GM12878 (cell line): ENCODE data around the gene GPR52.

Source experiments
- BHLHE40 ChIP-seq, 2 experiments: fragments of 450-650 bp in 1 of 2; IDR thresholded peaks; 2 replicates each; pipeline ENCODE4 v1.6.1; 2011 to 2017; ENCODE audit warnings: low read depth in 2 of 2, borderline replicate concordance in 1 of 2, improper control_type of control experiment in 1 of 2, low read length in 1 of 2, mild to moderate bottlenecking in 1 of 2
- EZH2 ChIP-seq: IDR thresholded peaks from 2 replicates; pipeline ENCODE4 v1.6.1; 2012; ENCODE audit warnings: low read depth, mild to moderate bottlenecking, control low read depth, inconsistent platforms, low read length, borderline replicate concordance; ENCODE audit not compliant: control insufficient read depth
- JUNB ChIP-seq: IDR thresholded peaks from 2 replicates; pipeline ENCODE4 v1.6.1; 2016; ENCODE audit warnings: antibody characterized with exemption, mild to moderate bottlenecking
- POLR2AphosphoS2 ChIP-seq: IDR thresholded peaks from 2 replicates; pipeline ENCODE4 v1.6.1; 2011; ENCODE audit warnings: low read depth, mild to moderate bottlenecking, low read length, improper control_type of control experiment, moderate library complexity
- SREBF1 ChIP-seq: IDR thresholded peaks from 2 replicates; pipeline ENCODE4 v1.6.1; 2012; ENCODE audit warnings: mild to moderate bottlenecking, low read length
- ZNF217 ChIP-seq: fragments of 450-650 bp; IDR thresholded peaks from 2 replicates; pipeline ENCODE4 v1.6.1; 2017; ENCODE audit warnings: antibody characterized with exemption, mild to moderate bottlenecking
- TF ChIP-seq, protein P1 (sequence below), 3 experiments: IDR thresholded peaks in 2 of 3; conservative IDR thresholded peaks in 1 of 3; 2 replicates each; pipeline ENCODE4 v1.5.1; 2011; ENCODE audit warnings: low read depth in 3 of 3, low read length in 3 of 3, mild to moderate bottlenecking in 3 of 3, control low read depth in 2 of 3, moderate library complexity in 2 of 3, inconsistent platforms in 1 of 3, mixed read lengths in 1 of 3; ENCODE audit not compliant: control insufficient read depth in 2 of 3, insufficient read depth in 1 of 3; ENCODE audit errors: extremely low read depth in 1 of 3

DNA sequence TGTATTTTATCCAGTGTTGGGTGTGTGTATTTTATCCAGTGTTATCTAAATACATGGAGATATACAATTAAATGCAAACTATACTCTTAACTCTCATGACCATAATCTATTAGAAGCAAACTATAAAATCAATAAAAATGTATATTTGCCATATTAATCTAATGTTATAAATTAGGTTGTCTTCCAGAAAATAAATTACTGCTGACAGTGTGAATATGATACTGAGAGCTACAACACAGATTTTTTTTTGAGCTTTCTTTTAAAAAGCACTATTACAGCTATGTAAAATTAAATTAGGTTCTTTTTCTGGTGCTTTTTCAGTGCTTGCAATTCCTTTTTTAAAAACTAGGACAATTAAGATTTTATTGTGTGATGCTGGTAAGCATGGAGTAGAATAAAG lies 19.0 kb upstream of the GPR52 start:
- TF ChIP-seq, protein P1, sequence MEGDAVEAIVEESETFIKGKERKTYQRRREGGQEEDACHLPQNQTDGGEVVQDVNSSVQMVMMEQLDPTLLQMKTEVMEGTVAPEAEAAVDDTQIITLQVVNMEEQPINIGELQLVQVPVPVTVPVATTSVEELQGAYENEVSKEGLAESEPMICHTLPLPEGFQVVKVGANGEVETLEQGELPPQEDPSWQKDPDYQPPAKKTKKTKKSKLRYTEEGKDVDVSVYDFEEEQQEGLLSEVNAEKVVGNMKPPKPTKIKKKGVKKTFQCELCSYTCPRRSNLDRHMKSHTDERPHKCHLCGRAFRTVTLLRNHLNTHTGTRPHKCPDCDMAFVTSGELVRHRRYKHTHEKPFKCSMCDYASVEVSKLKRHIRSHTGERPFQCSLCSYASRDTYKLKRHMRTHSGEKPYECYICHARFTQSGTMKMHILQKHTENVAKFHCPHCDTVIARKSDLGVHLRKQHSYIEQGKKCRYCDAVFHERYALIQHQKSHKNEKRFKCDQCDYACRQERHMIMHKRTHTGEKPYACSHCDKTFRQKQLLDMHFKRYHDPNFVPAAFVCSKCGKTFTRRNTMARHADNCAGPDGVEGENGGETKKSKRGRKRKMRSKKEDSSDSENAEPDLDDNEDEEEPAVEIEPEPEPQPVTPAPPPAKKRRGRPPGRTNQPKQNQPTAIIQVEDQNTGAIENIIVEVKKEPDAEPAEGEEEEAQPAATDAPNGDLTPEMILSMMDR (IDR thresholded peaks at IDR 0.05 in 2 of 3, conservative IDR thresholded peaks at IDR 0.05 in 1 of 3; ENCODE audit: control insufficient read depth in 2 of 3, extremely low read depth in 1 of 3, insufficient read depth in 1 of 3, low read depth in 3 of 3, low read length in 3 of 3): no peak
- TF ChIP-seq POLR2AphosphoS2 (no peak), EZH2 (no peak), SREBF1 (no peak), JUNB (no peak), BHLHE40 (IDR thresholded peaks at IDR 0.05; ENCODE audit: borderline replicate concordance in 1 of 2, low read depth in 2 of 2, low read length in 1 of 2) (no peak), ZNF217 (no peak)
